GM18867 (cell line): ENCODE data around the gene TNFAIP3.
"Not testable (repeated sequence)": the region's sequence is repeated elsewhere in the genome, so short reads cannot be mapped to it uniquely, and the experiment has no call there.

ENCODE experiments used
- ATAC-seq: cut with Tn5 transposase; IDR thresholded peaks from one replicate; pipeline ENCODE4 v1.9.1; 2021; ENCODE audit warnings: mild to moderate bottlenecking, moderate library complexity; ENCODE audit not compliant: unreplicated experiment

The TNFAIP3 gene

DNA sequence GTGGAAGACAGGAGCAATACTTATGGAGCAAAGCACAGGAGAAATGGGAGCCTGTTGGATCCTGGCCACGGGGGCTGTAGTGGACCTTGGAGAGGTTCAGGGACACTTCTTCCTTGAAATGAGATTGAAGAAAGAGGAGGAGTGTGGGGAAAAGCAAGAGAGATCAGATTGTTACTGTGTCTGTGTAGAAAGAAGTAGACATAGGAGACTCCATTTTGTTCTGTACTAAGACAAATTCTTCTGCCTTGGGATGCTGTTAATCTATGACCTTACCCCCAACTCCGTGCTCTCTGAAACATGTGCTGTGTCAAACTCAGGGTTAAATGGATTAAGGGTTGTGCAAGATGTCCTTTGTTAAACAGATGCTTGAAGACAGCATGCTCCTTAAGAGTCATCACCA lies 22.7 kb upstream of the TNFAIP3 start:
- ATAC-seq, result not testable (repeated sequence)

DNA sequence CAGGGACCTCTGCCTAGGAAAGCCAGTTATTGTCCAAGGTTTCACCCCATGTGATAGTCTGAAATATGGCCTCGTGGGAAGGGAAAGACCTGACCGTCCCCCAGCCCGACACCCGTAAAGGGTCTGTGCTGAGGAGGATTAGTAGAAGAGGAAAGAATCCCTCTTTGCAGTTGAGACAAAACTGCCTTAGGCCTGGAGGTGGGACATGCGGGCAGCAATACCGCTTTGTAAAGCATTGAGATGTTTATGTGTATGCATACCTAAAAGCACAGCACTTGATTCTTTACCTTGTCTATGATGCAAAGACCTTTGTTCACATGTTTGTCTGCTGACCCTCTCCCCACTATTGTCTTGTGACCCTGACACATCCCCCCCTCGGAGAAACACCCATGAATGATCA lies 22.3 kb upstream of the TNFAIP3 start:
- ATAC-seq, result not testable (repeated sequence)

DNA sequence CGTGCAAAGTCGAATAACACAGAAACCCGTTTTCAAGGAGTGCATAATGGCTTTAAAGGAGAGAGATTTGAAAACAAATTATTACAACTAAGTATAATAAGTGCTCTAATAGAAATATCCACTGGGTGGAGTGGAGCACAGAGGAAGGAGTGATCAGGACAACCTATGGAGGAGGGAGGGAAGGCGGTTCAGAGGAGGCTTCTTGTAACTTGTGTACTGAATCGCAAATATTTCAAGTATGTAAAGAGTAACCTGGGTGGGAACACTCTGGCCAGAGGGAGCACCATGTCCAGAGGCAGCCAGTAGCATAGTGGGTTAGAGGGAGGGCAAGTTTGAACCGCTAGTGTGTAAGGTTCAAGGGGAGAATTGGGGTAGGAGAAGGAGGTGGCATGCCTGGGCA lies 21.6 kb upstream of the TNFAIP3 start:
- ATAC-seq, result no peak

DNA sequence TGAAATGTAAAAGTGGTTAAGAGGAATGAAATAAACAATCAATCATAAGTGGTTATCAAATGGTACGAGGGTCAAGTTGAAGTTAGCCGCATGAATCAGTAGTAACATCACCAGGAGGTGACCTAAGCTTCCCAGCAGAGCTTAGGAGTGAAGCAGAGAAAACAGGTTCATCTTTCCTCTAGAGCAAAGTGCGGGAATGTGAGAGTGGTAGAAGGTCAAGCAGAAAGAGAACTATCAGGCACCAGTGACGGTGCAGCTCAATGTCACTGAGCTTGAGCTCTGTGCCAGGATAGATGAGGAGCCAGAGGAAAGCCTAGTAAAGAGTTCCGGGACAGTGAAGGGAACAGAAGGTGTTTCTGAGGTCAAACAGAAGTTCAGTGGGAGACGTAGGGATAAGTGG lies 20.8 kb upstream of the TNFAIP3 start:
- no peak for ATAC-seq

DNA sequence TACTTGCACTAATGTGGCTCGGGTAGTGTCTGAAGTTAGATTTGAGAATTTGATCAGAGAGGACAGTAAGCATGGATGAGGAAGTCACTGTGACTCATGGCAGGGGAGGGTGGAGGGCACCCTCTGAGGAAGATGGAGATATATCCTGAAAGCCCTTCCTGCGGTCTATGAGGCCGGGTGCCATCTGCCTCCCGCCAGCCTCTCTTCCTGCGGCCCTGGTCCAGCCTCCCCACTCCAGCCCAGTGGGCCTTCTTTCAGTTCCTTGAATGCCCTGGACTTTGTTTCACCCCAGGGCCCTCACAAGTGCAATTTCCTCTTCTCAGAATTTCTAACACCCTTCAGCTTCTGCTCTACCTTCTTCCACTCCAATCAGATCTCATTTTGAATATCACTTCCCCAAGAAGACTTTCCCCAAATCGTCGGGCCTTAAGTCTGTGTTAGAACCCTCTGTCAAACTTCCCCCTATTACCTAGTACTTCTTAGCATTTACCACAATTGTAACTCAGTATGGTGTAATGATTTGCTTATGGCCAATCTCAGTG lies 20.2 kb upstream of the TNFAIP3 start:
- ATAC-seq, result peak; percentile 55

DNA sequence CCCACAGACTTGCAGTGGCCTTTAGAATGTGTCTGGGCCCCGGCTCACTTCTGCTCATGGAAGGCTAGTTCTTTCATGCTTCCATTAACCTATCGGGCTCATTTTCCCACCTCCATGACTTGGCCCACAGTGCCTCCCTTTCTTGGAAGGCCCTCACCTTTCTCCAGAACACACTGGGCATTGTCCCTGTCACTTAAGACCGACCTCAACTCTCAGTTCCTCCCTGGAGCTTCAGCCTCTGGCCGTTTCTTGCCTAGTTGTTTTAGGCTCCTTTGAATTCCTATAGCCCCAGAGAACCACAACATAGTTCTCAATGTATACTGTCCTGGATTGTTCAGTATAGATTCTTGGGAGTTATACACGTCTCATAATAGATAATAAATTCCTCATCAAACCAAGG lies 19.3 kb upstream of the TNFAIP3 start:
- no peak for ATAC-seq

DNA sequence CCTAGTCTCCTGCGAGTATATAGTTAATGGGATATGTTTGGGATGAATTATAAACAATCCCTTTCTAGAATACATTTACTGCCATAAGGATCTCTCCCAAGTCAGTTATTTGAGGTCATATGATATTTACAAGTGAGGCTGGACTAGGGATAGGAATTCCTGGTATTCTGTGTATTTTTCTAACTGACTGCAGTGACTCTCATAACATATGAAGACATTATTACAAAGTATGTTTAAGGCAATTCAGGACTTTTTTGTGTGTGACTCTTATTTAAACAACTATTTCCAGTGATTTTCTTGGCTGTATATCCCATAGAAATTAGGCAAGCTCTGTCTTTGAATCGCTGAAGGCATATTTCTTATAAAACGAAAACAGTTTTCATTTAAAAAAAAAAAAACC lies 18.4 kb upstream of the TNFAIP3 start:
- ATAC-seq, result no peak

DNA sequence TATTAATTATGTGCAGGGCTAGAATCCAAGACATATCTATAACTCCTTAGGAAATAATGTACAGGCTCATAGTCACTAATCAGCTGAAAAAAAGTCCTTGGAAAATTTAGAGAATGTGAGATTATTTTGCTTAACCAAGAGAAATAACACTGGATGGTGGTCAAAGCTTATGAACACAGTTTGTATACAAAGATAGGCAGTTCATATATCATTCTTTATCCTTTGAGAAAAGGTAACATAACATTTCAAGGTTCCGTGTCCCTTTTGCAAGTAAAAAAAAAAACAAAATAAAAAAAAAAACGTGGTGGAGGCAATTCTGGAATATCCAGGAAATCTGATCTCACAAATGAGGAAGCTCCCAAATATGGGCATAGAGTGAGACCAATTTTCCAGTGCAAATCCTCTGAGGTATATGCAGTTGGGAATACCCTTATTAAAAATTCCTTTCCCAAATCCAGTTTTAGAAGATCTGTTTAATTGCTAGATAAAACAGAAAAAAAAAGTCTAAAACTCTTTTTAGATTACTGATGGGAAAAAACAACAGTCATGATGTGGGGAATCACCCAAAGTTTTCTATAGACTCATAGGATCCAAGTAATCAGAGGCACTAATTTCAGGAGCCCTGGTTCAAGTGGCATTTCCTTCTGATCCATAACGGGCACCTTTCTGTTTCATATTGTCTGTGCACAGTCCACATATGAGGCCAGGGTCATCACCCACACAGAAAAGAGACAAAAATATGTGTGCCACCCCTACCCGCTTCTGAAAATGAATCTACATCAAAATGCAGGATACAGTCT lies 17.7 kb upstream of the TNFAIP3 start:
- ATAC-seq, result no peak

DNA sequence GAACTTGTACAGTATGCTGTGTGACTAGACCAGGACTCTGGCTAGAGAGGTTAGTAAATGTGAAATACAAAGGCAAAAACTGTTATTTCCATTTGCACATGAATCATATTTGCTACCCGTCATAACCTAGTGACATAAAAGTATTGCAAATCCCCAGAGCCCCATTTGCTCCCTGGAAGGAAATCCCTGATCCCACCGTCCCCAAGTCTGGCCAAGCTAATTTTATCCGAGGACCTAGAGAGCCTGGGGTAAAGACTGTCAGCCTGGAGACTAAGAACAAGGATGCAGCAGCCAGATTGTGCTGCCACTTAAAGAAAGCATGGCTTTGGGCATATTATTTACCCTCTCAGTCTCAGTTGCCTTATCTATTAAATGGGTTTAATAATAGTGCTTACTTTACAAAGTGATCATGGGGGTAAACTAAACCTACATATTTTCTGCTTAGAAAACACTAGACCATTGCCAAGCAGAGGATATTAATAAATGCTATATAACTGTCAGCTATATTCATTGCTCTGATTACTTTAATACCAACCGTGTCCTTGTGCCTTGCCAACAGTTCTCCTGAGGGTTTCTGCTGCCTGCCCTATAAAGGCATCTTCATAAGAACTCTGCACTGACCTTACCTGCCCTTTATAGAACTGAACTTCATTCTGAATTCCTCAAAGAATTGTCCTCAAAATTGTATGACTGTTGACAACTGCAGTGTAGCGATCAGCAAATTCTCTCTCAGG lies 16.9 kb upstream of the TNFAIP3 start:
- ATAC-seq, result no peak

DNA sequence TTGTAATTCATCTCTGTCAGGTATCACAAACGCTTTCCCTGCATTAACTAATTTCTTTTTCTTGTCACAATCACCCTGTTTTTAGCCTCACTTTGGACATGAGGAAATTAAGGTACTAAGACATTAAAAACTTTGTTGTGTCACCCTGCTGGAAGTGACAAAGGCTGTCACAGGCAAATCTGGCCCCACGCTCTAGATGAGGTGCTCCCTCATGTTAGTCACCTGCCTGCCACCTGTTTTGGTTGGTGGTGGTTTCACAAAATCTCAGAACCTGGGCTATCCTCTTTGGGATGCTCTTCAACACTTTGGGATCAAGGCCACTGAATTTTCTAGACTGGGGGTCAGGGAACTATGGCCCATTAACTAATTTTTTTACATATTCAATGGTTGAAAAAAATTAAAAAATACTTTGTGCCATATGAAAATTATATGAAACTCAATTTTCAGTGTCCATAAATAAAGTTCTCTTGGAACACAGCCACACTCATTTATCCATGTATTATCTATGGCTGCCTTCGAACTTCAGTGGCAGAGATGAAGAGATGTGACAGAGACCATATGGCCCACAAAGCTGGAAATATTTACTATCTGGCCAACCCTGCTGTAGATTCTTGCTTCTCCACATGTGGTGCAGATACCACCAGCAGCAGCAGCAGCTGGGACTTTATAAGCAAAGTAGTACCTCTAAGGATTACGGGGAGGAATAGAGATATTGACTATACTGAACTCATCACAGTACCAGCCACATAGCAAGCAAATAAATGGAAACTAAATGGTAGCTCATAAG lies 16.1 kb upstream of the TNFAIP3 start:
- ATAC-seq, result no peak

DNA sequence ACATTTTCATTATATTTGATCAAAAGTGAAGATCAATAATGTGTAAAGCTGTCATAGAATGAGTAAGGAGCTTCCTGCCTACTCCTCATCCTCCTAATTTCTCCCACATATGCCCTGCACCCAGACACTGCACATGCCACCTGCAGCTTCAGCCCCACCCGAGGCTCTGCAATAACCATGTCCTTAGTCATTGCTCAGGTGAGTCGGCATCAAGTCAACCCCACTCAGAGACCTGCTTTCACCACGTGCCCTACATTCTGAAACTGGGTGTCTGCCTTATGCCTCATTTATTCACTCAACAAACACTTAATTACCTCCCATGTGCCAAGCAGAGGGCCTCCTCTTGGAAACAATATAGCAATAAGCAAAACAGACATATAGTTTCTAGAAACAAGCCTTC lies 15.4 kb upstream of the TNFAIP3 start:
- no peak for ATAC-seq

DNA sequence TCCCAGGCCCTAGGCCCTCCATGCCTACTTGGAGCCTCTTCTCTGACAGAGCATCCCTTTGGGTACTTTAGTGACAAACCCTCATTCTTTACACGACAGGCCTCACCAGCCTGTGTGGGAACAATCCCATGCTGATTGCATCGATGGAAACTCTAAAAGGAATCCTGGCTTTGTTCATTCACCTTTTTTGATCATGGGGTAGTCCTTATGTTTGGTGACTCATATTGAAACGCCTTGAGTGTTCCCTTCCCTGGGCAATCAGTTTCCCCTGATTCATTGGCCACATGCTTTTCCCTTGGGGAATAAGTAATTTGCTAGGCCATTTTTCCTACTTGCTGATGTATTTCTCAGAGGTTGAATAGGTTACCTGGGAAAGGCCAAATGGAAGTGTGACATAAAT lies 14.7 kb upstream of the TNFAIP3 start:
- no peak for ATAC-seq

DNA sequence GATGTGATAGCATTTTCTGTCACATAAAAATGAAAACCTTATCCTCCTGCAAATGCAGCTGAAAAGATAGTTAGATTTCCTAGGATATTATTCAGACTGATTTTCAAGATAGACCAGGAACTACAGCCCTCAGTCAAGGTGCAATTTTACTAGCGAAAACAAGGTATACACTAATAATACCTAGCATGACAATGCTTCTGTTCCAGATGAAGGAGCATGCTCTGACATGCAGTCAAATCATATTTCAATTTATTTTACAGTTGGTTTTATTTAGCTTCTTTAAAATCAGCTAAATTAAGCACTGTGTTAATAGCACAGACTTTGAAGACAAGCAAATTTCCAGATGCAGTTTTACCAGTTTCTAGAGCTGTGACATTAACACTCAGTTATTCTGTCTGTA lies 14.2 kb upstream of the TNFAIP3 start:
- ATAC-seq, result no peak

DNA sequence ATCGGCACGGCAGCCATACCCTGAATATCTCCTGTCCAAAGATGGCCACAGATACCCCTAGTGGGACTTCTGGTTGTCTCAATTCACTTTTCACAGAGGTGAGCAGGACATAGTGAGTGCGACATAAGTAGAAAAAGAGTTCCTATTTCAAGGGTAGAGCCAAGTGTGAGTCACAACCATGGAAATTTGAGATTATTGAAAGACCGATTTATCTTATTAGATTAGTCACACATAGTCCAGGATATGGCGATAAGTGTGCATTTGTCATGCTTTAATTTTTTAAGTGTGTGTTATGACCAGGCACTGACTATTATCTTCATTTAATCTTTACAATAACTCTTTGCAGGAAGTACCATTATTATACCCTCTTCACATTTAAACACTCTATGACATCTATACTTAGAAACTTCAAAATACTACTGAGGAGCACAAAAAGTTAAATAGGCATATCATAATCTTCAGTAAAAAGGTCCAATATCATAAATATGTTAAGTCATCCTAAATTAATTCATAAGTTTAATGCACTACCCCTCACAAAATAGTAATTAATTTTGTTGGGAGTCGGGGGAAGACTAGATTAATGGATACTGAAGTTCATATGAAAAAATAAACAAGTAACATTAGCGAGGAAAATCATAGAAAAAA lies 13.4 kb upstream of the TNFAIP3 start:
- no peak for ATAC-seq

DNA sequence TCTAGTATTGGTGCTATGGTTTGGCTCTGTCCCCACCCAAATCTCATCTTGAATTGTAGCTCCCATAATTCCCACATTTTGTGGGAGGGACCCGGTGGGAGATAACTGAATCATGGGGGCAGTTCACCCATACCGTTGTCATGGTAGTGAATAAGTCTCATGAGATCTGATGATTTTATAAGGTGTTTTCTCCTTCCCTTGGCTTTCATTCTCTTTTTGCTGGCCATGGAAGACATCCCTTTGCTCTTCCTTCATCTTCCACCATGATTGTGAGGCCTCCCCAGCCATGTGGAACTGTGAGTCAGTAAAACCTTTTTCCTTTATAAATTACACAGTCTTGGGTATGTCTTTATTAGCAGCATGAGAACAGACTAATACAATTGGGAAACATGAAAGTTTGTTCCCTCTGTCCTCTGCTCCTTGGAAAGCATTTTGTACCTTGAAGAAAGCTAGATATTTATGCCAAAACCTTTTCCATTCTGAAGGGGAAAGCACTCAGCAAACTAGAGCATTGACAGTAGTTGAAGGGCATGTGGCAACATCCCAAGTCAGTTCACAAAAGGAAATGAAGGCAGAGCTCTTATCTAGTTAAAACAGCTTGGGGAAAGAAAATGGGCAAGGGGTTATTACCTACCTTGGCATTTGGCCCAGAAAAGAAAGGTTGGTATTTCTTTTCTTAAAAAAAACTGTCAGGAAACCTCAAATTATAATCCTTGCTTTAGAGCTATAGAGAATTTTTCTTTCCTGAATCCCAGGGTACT lies 10.7 kb upstream of the TNFAIP3 start:
- no peak for ATAC-seq

DNA sequence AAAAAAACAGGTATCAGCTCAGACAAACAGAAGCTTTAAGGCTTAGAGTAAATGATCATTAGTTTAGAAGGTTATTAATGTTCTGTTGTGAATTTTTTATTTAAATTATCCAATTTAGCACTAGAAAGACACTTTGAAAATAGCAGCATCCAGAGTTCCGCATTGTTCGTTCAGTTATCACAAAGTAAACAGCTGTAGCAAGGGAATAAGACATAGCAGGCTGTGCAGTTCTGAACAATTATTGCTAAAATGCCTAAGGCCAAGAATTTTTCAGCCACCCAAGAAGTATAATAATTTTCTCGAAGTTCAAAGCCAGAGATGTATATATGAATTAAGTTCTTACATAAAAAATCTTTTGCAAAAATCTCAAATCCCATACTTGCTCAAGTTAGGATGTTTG lies 8.0 kb upstream of the TNFAIP3 start:
- no peak for ATAC-seq

DNA sequence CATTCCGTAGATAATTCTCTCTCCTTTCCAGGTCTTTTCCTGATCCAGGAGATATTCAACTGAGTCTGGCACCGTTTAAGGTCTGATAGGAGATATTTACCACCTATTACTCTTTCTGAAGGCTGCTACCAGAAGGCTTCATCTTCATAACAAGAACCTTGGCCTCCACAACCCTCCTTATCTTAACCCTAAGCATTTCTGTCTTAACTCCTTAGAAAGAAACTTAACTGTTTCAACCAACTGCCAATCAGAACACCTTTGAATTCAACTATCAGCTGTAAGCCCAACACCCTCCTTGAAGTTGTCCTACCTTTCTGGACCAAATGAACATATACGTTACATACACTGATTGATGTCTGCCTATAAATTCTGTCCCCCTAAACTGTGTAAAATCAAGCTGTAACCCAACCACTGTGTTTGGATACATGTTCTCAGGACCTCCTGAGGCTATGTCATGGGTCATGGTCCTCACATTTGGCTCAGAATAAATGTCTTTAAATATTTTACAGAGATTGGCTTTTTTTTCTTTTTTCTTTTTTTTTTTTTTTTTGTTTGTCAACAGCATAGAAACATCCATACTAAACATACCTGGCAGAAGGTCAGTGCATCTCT lies 6.6 kb upstream of the TNFAIP3 start:
- no peak for ATAC-seq

DNA sequence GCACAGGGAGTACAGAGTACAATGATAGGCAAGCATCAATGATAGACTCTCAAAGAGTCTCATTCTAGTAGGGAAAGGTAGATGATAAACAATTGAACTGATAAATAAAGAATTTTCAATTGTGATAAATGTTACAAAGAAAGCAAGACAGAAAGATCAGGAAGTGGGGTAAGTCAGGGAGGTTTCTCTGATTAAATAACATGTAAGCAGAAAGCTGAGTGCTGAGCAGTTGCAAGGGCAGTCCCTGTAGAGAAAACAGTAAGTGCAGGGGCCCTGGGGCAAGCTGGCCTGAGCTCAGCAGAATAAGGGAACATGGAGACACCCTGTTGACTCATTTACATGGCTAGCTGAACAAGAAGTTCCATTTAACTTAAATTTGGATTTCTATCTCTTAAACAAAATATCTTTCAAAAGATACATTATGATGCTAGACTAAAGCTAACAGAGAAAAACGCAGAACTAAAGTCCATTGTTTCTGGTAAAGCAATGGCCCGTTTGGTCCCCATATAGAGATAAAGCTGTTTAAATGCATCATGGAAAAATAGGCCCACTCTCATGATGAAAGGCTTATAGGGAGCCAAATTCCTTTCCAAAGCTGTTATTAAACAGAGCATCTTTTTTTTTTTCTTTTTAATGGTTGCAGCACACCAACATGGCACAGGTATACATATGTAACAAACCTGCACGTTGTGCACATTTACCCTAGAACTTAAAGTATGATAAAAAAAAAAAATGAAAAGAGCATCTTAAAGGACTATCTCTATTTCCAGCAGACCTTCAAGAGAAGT lies 5.3 kb upstream of the TNFAIP3 start:
- no peak for ATAC-seq
